ENCODE results near the gene AK8.

The AK8 gene

DNA sequence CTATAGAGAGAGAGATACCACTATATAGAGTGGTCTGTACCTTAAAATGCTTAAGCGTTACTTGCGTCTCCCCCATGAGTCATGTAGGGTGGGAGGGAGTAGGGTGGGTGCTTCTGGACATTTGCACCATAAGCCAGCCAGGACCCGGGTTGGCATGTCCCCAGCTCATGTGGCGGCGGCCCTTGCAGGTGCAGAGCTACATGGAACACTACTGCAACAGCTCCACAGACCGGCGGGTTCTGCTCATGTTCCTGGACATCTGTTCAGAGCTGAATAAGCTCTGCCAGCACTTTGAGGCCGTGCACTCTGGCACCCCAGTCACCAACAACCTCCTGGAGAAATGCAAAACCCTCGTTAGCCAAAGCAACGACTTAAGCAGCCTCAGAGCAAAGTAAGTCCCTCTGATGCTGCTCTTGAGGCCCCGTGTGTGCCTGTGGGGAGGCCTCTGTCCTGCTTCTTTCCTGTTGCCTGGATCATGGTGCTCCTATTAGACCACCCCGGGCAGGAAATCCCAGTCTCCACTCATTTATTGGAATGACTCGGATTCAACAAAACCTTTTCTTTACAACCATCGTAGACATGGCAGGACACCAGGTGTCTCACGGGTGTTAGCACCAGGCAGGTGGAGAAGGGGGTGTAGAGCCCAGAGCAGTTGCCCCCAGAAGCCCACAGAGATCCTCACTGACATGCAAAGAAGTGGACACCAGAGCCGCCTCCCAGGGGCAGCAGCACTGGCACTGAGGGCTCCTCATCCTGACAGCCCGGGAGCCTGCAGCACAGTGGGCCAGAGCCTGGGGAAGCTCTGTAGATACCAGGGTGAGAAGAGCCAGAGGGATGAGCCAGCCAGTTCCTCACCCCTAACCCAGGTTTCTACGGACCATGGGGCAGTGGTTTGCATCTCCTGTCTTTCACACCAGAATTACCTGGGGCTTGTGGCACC, 9.4 kb upstream of the AK8 start:
- DNase-seq, result no peak

GRCh38 chr9:132886334-132886725, 8.2 kb upstream of the AK8 start:
- no peak for DNase-seq

GRCh38 chr9:132885720-132886333, 7.7 kb upstream of the AK8 start:
- DNase-seq, result no peak

DNA sequence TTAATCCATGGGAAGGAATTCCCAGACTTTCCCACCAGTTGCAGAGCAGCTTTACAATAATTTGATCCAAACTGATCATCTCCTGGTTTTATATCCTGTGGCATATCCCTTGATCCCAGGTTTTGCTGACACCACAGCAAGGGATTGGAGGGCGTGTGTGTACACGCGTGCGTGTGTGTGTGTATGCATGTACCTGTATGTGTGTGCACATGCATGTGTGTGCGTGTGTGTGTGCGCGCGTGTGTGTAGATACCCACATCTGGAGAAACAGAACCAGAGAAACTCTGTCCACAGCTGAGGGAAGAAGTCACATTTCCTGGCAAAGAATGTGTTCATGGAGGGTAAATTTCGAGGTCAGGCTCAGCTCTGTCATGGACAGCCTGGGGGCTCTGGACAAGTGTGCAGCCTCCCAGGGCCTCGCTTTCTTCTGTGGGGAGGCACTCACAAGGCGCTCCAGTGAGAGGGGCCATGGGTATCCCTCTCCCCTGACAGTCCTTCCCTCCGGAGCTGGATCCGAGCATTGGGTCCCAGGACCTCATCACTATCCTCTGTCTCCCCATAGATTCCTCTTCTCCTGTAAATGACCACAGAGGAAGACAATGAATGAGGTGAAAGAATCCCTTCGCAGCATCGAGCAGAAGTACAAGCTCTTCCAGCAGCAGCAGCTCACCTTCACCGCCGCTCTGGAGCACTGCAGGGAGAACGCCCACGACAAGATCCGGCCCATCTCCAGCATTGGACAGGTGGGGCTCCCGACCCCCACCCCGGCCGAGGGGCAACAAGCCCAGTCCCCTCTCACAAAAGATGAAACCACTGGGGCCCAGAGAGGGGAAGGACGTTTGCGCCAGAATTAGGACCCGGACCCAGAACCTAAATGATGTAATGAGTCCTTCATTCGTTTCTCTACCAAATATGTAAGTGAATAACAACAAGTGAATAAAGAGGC, 5.5 kb upstream of the AK8 start:
- no peak for DNase-seq

DNA sequence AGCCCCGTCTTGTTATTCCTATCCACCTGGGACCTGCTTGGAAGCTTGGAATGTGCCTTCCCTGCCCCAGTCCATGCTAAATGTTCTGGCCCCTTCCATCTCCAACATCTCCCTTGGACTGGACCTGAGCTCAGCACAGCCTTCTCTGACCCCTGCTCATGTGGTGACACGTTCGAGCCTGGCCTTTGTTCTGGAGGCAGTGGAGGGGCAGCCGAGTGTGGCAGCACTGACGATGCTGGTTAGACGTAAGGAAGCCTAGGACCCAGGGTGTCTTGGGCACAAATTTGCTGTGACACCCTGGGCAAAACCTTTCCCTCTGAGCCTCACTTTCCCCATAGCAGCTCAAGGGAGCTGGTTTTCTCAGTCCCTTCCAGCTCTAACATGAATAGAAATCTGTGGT, 4.5 kb upstream of the AK8 start:
- no peak for DNase-seq

DNA sequence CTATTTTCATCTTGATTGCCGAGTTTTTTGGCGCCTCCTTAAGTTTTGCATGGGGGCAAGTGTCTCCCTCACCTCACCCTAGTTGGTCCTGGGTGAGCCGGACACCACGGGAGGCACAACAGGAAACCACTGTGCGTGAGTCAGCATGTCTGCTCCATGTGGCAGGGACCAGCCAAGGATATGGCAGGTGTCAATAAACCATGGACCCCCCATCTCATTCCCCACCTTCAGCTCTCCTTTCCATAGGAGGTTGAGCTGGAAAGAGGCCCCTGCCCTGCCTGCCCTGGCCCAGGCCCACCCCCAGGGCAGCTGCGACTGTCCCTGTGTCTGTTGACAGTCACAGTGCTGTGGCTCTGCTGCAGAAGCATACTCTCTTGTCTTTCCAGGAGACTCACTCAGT, 3.7 kb upstream of the AK8 start:
- DNase-seq, result no peak

- DNase-seq, result no peak
Observed at GRCh38 chr9:132880324-132880661, 2.2 kb upstream of the AK8 start.

- DNase-seq, result no peak
Observed at GRCh38 chr9:132879457-132880323, 1.6 kb upstream of the AK8 start.

DNA sequence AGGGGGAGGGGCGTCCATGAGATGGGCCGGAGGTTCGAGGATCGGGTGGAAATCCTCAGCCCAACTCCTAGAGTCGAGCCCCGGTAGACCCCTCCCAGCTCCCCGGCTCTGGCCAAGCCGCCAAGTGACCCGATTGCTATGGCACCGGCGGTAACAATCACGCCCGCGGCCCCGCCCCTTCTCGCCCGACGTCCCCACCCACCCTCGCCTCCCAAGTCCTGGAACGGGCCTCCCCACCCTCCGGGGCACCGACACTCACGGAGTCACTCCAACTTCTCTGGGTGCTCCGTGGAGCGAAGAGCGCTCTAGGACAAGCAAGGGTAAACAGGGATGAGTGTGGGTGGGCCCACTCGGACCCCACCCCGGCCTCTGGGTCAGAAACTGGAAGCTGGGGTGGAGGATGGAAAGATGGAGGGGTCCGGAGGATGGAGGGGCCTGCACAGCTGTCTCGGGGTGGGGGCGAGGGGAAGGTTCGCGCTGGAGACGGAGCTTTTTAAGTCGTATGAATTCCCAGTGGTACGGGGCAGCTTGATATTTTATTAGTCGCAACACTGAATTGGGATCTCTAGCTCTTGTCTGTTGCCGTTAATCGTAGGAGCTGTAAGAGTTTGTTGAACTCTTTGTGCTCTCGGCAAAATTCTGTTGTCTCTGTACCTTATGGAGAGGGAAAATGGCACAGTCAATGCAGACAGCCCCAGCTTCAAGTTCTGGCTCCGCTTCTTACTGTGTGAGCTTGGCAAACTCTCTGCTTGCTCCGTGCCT, 792 bp upstream of the AK8 start, which contains the start of gene SPACA9:
TSS of gene SPACA9 (plus strand) at position 204 of the 762 bp plus-strand sequence. CDS start 5,050 bp downstream, outside the sequence.
- DNase-seq, result peak; percentile 27

- DNase-seq, result no peak
Observed at GRCh38 chr9:132877458-132877823, 643 bp downstream of the AK8 start.

GRCh38 chr9:132876849-132877248, 1.2 kb downstream of the AK8 start:
- DNase-seq, result no peak

DNA sequence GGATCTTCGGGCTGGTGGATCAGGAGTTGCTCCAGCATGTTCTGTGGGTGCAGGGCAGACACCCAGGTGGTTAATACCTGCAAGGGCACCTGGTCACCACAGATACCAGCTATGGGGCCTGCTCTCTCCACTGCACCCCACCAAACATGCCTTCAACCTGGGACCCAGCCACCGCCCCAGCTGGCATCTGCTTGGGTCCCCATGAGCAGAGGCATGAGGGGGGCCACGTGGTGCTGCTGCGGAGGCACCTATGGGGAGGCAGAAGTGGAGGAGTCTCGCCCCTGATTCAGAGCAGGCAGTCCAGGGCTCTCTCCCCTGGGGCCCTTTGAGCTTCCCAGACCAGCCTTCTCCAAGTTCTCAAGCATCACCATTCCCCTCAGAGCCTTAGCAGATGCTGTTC, 2.9 kb downstream of the AK8 start:
- no peak for DNase-seq

GRCh38 chr9:132873403-132873802, 4.7 kb downstream of the AK8 start:
- no peak for DNase-seq

- no peak for DNase-seq
Observed at GRCh38 chr9:132869266-132869665, 8.8 kb downstream of the AK8 start.

DNA sequence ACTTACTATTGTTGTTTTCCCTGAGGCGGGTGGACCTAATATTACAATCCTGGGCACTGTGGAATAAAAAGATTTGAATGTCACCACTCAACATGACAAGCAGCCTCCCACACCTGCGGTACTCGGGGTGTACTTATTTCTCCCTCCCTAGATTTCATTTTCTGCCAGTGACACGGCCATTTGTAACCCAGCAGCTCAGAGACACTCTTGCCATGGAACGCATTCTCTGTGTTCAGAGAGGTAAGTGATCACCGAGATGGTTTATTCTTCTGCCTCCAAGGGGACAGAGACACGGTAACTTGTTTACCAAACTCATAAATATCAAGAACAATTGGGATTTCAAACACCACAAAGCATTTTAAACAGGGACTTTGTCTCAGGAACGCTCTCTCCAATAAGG, 11.2 kb downstream of the AK8 start:
- DNase-seq, result no peak

DNA sequence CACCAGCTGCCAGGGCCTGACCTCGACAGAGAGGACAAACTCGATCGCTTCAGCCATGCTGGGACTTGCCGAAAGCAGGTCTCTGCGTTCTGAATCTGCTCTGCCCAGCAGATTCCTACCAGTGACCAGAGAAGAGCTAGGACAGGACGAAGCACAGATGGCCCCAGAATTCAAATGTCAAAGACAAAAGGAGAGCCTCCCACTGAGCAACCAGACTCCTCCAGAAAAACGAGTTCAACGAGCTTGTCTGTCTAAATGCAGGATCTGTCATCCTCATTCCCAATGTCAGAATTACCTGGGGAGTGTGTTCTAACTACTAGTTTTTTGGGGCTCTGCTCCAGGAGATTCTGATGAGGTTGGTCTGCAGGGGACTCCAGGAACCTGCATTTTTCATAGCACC, 13.4 kb downstream of the AK8 start:
- DNase-seq, result no peak

DNA sequence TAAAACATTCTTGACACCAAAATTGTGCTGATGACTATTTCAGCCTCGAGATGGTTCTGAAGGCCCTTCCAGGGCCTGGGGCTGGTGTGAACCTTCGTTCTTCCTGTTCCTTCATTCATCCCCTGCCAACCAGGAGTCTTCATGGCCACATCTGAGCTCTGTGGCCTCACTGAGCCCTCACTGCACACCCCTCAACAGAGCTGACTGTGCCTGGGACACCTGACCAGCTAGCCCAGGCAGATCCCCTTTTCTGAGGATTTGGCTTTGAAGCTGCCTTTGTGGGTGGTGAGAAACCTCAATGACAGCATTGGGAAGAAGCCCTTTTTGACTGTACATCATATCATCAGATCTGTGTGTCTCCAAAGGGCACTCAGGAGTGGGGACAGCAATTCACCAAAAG, 13.8 kb downstream of the AK8 start:
- no peak for DNase-seq

- DNase-seq, result no peak
Observed at GRCh38 chr9:132863096-132863495, 15.0 kb downstream of the AK8 start.

DNA sequence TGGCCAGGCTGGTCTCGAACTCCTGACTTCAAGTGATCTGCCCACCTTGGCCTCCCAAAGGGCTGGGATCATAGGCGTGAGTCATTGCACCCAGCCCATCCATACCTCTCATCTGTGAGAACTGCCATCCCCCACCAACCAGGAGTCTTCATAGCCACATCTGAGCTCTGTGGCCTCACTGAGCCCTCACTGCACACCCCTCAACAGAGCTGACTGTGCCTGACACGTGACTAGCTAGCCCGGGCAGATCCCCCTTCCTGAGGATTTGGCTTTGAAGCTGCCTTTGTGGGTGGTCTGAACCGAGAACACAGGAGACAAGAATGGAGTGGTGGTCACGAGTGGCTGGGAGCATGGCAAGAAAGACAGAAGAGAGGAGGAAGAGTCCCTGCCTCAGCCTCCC, 15.6 kb downstream of the AK8 start:
- no peak for DNase-seq

GRCh38 chr9:132861666-132862065, 16.4 kb downstream of the AK8 start:
- no peak for DNase-seq

DNA sequence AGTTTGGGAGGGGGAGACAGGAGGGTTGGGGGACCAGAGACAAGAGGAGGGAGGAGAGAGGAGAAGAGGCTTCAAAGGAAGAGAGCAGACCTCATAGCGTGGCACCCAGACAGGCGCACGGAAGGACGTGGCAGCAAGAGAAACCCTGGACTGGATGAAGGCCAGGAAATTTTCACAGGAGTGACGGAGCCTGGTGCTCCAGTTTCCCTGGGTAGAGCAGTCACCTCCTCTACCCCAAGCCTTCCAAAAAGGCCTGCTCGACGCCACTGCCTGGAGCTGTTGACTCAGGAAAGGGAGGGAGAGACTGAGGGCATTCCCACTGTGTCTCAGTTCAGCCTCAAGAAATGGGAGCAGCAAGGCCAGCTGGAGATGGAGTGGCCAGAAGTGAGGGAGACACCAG, 19.3 kb downstream of the AK8 start:
- no peak for DNase-seq
